ENCODE data around the gene CAB39.

GRCh38 chr2:230706053-230706521 lies 6.6 kb upstream of the CAB39 start:
- TF ChIP-seq, protein P1, sequence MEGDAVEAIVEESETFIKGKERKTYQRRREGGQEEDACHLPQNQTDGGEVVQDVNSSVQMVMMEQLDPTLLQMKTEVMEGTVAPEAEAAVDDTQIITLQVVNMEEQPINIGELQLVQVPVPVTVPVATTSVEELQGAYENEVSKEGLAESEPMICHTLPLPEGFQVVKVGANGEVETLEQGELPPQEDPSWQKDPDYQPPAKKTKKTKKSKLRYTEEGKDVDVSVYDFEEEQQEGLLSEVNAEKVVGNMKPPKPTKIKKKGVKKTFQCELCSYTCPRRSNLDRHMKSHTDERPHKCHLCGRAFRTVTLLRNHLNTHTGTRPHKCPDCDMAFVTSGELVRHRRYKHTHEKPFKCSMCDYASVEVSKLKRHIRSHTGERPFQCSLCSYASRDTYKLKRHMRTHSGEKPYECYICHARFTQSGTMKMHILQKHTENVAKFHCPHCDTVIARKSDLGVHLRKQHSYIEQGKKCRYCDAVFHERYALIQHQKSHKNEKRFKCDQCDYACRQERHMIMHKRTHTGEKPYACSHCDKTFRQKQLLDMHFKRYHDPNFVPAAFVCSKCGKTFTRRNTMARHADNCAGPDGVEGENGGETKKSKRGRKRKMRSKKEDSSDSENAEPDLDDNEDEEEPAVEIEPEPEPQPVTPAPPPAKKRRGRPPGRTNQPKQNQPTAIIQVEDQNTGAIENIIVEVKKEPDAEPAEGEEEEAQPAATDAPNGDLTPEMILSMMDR (IDR thresholded peaks at IDR 0.05; ENCODE audit: poor library complexity, severe bottlenecking): no peak
- TF ChIP-seq POLR2AphosphoS5 (IDR thresholded peaks at IDR 0.05) (no peak), EZH2 (IDR thresholded peaks at IDR 0.05; ENCODE audit: borderline replicate concordance, insufficient read depth, low read length, poor library complexity, severe bottlenecking) (no peak), MXI1 (conservative IDR thresholded peaks at IDR 0.05; ENCODE audit: poor library complexity, severe bottlenecking) (no peak), RAD21 (conservative IDR thresholded peaks at IDR 0.05) (no peak)

All from neural cell (in vitro differentiated cells).